ENCODE measurements around the gene FBXO34. TPM values are rescaled to one million over a fixed set of nuclear protein-coding genes. Genes with fewer than 3 reads are reported as not detected.

The FBXO34 gene
- total RNA-seq, 4 donors from 2014 or later = 28.1 to 75.3 (median 43.1) TPM

GRCh38 chr14:55347748-55348147, 76.5 kb downstream of the FBXO34 start:
- H3K27me3 ChIP-seq = no peaks in the 10 kb centered on the region
- H3K4me3 ChIP-seq = no peak overlapping the region
- no peak for DNase-seq
- peaks cover 0 to 21% (median 0%) of the 10 kb centered on the region in 3 donors for H3K36me3 ChIP-seq
- H3K27ac ChIP-seq = no peak overlapping the region
- peaks cover 0 to 27% (median 0%) of the 10 kb centered on the region in 4 donors for H3K4me1 ChIP-seq
- H3K9me3 ChIP-seq = no peaks in the 10 kb centered on the region
- no peak for TF ChIP-seq CTCF (IDR thresholded peaks at IDR 0.05)
- TF ChIP-seq POLR2A (IDR thresholded peaks at IDR 0.05) = no peak

- peak overlapping the region in 1 of 4 donors; percentile 13 for H3K27ac ChIP-seq
- H3K4me3 ChIP-seq = no peak overlapping the region
- no peaks in the 10 kb centered on the region for H3K27me3 ChIP-seq
- peaks cover 0 to 21% (median 0%) of the 10 kb centered on the region in 4 donors for H3K4me1 ChIP-seq
- peaks cover 0 to 21% (median 0%) of the 10 kb centered on the region in 3 donors for H3K36me3 ChIP-seq
- H3K9me3 ChIP-seq = no peaks in the 10 kb centered on the region
- DNase-seq = no peak
- TF ChIP-seq POLR2A (IDR thresholded peaks at IDR 0.05) (no peak), CTCF (IDR thresholded peaks at IDR 0.05) (peak in 1 of 6 experiments; percentile 1)
Measured at GRCh38 chr14:55348766-55349453, 77.7 kb downstream of the FBXO34 start.

GRCh38 chr14:55349565-55349964, 78.3 kb downstream of the FBXO34 start:
- peaks cover 0 to 22% (median 0%) of the 10 kb centered on the region in 4 donors for H3K4me1 ChIP-seq
- no peaks in the 10 kb centered on the region for H3K27me3 ChIP-seq
- no peak overlapping the region for H3K27ac ChIP-seq
- peaks cover 0 to 21% (median 0%) of the 10 kb centered on the region in 3 donors for H3K36me3 ChIP-seq
- H3K4me3 ChIP-seq = no peak overlapping the region
- DNase-seq = peak in 1 of 3 donors; percentile 54
- no peak for TF ChIP-seq POLR2A (IDR thresholded peaks at IDR 0.05)
- TF ChIP-seq CTCF (IDR thresholded peaks at IDR 0.05) = no peak
- no peaks in the 10 kb centered on the region for H3K9me3 ChIP-seq

GRCh38 chr14:55350461-55350860, 79.2 kb downstream of the FBXO34 start:
- Histone ChIP-seq H3K36me3 (peaks cover 0 to 25% (median 0%) of the 10 kb centered on the region in 3 donors), H3K9me3 (no peaks in the 10 kb centered on the region), H3K27ac (no peak overlapping the region), H3K4me3 (no peak overlapping the region), H3K27me3 (no peaks in the 10 kb centered on the region), H3K4me1 (peaks cover 0 to 24% (median 0%) of the 10 kb centered on the region in 4 donors)
- TF ChIP-seq CTCF (IDR thresholded peaks at IDR 0.05) (no peak), POLR2A (IDR thresholded peaks at IDR 0.05) (no peak)
- DNase-seq = no peak

- DNase-seq = no peak
- no peak overlapping the region for H3K4me3 ChIP-seq
- H3K27me3 ChIP-seq = no peaks in the 10 kb centered on the region
- peaks cover 0 to 27% (median 0%) of the 10 kb centered on the region in 3 donors for H3K36me3 ChIP-seq
- TF ChIP-seq CTCF (IDR thresholded peaks at IDR 0.05) (no peak), POLR2A (IDR thresholded peaks at IDR 0.05) (no peak)
- H3K9me3 ChIP-seq = no peaks in the 10 kb centered on the region
- peaks cover 0 to 20% (median 0%) of the 10 kb centered on the region in 4 donors for H3K4me1 ChIP-seq
- H3K27ac ChIP-seq = no peak overlapping the region
Measured at GRCh38 chr14:55351111-55351510, 79.9 kb downstream of the FBXO34 start.

Data from Peyer's patch (tissue), 4 donors.